GM18870 (cell line): ENCODE results near the gene SSR4.

Source experiments
- ATAC-seq: cut with Tn5 transposase; IDR thresholded peaks from one replicate; pipeline ENCODE4 v1.9.1; 2021; ENCODE audit warnings: moderate library complexity; ENCODE audit not compliant: unreplicated experiment

SSR4 gene

GRCh38 chrX:153769158-153769864 is 25.2 kb upstream of the SSR4 start:
- no peak for ATAC-seq

GRCh38 chrX:153769865-153770600 is 24.4 kb upstream of the SSR4 start:
- ATAC-seq: no peak

- no peak for ATAC-seq
Measured at GRCh38 chrX:153770601-153771414, 23.7 kb upstream of the SSR4 start.

DNA sequence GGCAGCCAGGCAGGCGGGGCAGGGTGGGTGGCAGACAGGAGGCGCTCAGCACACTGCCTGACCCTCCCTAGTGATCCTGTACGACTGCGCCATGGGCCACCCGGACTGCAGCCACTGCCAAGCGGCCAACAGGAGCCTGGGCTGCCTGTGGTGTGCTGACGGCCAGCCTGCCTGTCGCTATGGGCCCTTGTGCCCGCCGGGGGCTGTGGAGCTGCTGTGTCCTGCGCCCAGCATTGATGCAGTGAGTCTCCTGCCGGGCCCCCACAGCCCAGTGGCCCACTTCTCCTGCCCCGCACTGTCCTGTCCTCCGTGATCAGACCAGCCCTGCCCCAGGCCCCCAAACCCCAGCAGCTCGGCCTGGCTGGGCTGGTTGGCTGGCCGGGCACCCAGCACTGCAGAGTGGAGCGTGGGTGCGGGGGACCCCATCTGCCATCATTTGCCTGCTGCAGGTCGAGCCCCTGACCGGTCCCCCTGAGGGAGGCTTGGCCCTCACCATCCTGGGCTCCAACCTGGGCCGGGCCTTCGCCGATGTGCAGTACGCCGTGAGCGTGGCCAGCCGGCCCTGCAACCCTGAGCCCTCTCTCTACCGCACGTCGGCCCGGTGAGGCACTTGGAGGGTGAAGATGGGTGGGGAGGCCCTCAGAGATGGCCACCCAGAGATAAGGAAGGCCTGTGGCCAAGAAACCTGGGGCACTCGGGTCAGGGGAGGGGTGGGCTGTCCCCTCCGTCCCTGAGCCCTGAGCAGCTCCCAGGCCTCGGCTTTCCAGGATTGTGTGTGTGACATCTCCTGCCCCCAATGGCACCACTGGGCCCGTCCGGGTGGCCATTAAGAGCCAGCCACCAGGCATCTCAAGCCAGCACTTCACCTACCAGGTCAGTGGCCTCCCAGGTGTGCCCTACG is 22.8 kb upstream of the SSR4 start:
- no peak for ATAC-seq

DNA sequence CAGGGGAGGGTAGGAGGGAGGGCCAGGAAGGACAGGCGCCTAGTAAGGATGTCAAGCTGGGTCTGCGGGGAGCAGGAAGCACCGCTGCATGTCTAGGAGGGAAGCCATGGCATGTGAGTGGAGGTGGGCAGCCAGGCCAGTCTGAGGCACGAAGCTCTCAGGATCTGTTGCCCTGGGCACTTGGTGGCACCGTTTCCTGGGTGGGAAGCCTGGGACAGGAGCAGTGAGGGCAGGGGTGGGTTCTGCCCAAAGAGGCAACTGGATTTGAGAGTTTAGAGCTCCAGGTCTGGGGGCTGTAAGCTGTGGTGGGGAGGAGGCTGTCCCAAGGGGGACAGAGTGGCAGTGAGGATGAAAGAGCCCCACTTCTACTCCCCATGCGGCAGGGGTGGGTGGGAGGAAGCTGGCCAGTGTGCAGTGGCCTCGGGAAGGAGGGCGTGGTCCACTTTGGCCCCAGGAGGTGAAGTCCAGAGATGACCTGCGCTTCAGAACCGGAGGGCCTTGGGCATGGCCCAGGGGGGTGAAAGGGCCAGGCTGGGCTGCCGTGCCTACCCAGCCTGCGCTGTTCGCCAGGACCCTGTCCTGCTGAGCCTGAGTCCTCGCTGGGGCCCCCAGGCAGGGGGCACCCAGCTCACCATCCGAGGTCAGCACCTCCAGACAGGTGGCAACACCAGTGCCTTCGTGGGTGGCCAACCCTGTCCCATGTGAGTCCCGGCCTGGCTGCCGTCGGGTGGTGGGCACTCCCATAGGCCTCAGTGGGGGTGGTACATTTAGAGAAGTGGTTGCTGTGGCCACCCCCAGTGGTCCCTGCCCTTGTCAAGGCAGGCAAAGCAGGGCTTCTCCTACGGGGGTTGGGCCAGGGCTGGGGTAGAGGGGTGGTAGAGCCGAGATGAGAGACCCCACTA is 21.9 kb upstream of the SSR4 start:
- no peak for ATAC-seq

DNA sequence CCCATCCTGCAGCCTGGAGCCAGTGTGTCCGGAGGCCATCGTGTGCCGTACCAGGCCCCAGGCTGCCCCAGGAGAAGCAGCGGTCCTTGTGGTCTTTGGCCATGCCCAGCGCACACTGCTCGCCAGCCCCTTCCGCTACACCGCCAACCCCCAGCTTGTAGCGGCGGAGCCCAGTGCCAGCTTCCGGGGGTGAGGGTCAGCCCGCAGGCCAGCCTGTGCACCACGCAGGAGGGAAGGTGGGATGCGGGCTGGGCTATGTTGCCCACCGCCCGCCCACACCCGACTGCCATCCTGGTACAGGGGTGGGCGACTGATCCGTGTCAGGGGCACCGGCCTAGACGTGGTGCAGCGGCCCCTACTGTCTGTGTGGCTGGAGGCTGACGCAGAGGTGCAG is 21.3 kb upstream of the SSR4 start:
- ATAC-seq: no peak

DNA sequence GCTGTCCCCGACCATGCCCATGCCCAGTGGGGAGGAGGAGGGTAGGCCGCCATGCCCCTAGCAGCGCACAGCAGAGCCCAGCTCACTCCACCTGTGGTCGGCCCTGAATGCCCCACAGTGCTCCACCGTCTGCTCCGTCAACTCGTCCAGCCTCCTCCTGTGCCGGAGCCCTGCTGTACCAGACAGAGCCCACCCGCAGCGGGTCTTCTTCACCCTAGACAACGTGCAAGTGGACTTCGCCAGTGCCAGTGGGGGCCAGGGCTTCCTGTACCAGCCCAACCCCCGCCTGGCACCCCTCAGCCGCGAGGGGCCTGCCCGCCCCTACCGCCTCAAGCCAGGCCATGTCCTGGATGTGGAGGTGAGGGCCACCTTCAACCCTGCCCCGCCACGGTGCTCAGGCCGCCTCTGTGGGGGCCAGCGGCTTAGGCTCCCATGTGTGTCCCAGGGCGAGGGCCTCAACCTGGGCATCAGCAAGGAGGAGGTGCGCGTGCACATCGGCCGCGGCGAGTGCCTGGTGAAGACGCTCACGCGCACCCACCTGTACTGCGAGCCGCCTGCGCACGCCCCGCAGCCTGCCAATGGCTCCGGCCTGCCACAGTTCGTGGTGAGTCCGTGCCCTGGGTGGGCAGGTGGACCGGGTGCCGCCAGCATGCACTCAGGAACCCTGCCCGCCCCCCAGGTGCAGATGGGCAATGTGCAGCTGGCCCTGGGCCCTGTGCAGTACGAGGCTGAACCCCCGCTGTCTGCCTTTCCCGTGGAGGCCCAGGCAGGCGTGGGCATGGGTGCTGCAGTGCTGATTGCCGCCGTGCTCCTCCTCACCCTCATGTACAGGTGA is 20.5 kb upstream of the SSR4 start:
- ATAC-seq: no peak

DNA sequence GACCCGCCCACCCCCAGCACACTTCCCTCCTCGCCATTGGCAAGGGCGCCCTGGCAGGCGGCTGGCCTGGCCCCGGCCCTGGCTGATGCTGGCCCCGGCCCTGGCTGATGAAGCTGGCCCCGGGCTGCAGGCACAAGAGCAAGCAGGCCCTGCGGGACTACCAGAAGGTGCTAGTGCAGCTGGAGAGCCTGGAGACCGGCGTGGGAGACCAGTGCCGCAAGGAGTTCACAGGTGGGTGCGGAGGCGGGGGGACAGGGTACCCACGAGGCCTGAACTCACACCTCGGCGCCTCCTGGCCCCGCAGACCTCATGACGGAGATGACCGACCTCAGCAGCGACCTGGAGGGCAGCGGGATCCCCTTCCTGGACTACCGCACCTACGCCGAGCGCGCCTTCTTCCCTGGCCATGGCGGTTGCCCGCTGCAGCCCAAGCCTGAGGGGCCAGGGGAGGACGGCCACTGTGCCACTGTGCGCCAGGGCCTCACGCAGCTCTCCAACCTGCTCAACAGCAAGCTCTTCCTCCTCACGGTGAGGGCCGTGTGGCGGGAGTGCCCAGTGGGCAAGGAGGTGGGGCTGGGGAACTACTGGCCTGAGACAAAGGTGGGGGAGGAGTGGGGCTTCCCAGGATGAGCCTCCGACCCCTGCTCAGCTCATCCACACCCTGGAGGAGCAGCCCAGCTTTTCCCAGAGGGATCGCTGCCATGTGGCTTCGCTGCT is 19.7 kb upstream of the SSR4 start:
- ATAC-seq: no peak

GRCh38 chrX:153775293-153776119 is 19.0 kb upstream of the SSR4 start:
- no peak for ATAC-seq

- ATAC-seq: no peak
Measured at GRCh38 chrX:153776120-153776599, 18.3 kb upstream of the SSR4 start.

DNA sequence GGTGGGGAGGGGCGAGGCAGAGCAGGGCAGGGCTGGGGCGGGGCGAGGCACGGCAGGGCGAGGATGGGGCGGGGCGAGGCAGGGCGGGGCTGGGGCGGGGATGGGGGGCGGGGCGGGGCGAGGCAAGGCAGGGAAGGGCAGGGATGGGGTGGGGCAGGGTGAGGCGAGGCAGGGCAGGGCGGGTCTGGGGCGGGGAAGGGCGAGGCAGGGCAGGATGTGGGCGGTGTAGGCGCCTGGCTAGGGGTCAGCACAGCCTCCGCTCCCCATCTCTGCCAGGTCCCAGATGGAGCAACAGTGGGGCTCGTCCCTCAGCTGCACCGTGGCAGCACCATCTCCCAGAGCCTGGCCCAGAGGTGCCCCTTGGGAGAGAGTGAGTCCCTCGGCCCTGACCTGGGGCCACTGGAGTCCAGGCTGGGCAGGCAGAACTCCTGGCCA is 17.8 kb upstream of the SSR4 start:
- no peak for ATAC-seq

GRCh38 chrX:153777261-153778090 is 17.0 kb upstream of the SSR4 start:
- ATAC-seq: no peak

DNA sequence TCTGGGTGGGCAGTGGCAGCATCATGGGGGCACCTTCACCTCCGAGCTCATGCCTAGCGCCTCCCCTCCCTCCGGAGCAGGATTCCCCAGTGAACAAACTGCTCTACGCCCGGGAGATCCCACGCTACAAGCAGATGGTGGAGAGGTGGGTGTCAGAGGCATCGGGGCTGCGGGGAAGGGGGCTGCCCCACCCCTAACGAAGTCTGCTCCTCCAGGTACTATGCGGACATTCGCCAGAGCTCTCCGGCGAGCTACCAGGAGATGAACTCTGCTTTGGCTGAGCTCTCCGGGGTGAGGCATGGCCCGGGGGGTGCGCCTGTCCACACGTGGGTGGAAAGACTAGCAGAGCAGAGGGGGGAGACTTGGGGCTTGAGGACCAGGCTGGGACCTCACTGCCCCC is 16.3 kb upstream of the SSR4 start:
- no peak for ATAC-seq

DNA sequence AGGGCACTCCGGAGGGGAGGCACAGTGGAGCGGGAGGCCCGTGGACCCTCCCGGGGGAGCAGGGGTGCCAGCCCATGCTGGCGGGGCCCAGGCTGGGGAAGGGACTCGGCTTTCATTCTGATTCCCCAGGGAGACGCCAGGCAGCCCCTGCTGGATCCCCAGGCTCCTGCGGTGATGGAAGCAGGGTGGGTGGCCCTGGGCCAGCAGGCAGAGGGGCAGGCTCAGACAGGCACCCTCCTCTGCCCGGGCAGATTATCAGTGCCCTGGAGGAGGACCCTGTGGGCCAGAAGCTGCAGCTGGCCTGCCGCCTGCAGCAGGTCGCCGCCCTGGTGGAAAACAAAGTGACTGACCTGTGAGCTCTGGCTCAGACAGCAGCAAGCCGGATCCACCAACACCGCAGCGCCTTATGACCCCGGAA is 15.8 kb upstream of the SSR4 start:
- no peak for ATAC-seq

GRCh38 chrX:153779891-153780677 is 14.4 kb upstream of the SSR4 start:
- ATAC-seq: no peak
